ENCODE measurements around the gene TBCA.

GRCh38 chr5:77669677-77670076 is 106.5 kb downstream of the TBCA start:
- TF ChIP-seq CTCF (IDR thresholded peaks at IDR 0.05): no peak
- no peak for TF ChIP-seq POLR2A (IDR thresholded peaks at IDR 0.05)
